ENCODE data around the gene SIX5. TPM values are rescaled to one million over a fixed set of nuclear protein-coding genes. Genes with fewer than 3 reads are reported as not detected.

The SIX5 gene
- total and polyA plus RNA-seq, 9 of the 15 experiments (the other 6 are each of a cell fraction or from before 2014, with no cell fraction given) = 1.4 to 17.2 (median 7.4) TPM; not detected in 2

DNA sequence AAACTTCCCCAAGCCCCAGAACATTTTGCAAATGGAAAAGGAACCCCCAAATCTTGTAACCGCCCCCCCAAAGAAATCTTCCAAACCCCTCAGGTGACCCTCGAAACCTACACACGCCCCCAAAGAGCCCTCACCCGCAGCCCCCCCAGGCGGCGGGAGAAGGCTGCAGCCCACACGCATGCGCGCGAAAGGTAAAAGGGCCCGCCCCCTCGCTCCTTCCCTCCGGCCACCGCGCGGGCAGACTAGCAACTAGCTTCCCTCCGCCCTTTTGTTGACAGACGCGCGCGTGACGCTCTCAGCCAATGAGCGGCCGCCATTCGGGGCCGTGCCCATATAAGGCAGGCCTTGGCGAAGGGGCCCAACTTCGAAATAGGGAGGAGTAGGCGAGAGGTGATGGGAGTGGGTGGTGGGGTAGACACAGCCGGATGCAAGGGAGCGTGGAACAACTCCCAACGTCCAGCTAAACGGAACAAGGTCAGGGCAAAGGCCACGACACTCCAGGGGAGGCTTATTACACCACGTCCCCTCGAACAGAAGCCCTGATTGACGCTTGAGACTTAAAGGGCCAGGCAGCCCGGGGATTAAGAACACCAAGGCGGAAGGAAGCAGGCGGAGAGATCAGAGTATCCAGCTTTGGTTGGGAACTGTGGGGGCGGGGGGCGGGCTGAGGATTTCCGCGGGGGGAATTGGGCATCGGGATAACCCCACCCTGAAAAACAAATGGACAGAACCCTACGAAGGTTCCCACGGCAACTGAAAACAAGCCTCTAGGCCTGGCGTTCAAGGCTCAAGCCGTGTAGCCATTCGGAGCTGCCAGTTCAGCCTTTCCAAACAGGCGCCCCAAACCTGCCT, 51.7 kb downstream of the SIX5 start (continued):
- TF ChIP-seq ZNF263 (CRISPR knock-in tag; IDR thresholded peaks at IDR 0.05; ENCODE audit: borderline replicate concordance) (peak; percentile 43; the same call in 1 of the 2 replicates), GATAD2A (IDR thresholded peaks at IDR 0.05) (peak; percentile 88), RCOR1 (IDR thresholded peaks at IDR 0.05; ENCODE audit: borderline replicate concordance in 1 of 2, low read depth in 2 of 2, low read length in 2 of 2) (peak; percentile 91 to 93), RBM22 (IDR thresholded peaks at IDR 0.05; ENCODE audit: low read depth, low read length, poor library complexity, severe bottlenecking) (no peak), ZNF589 (CRISPR knock-in tag; IDR thresholded peaks at IDR 0.05; ENCODE audit: low read depth) (peak; percentile 91; the same call in 1 of the 2 replicates), NR3C1 (CRISPR knock-in tag; IDR thresholded peaks at IDR 0.05) (no peak), PHF8 (IDR thresholded peaks at IDR 0.05; ENCODE audit: borderline replicate concordance, low read length) (peak; percentile 43; the same call in 1 of the 2 replicates), ZNF24 (IDR thresholded peaks at IDR 0.05) (no peak), POLR2AphosphoS5 (IDR thresholded peaks at IDR 0.05; ENCODE audit: control insufficient read depth, insufficient read depth, low read depth, low read length) (peak; percentile 59; the same call in 1 of the 2 replicates), CEBPB (tag; IDR thresholded peaks at IDR 0.05) (no peak; the same call in 1 of the 2 replicates), FOXA1 (IDR thresholded peaks at IDR 0.05; ENCODE audit: borderline replicate concordance) (no peak), LCOR (CRISPR knock-in tag; IDR thresholded peaks at IDR 0.05) (peak; percentile 79), ESRRA (IDR thresholded peaks at IDR 0.05; ENCODE audit: borderline replicate concordance, low read depth) (peak; percentile 94), NR2C2 (CRISPR knock-in tag; IDR thresholded peaks at IDR 0.05) (peak; percentile 92), NR2C2 (tag; IDR thresholded peaks at IDR 0.05) (peak; percentile 97), CBFA2T2 (conservative IDR thresholded peaks at IDR 0.05) (peak; percentile 35; the same call in 1 of the 2 replicates)
- TF ChIP-seq, protein P1, sequence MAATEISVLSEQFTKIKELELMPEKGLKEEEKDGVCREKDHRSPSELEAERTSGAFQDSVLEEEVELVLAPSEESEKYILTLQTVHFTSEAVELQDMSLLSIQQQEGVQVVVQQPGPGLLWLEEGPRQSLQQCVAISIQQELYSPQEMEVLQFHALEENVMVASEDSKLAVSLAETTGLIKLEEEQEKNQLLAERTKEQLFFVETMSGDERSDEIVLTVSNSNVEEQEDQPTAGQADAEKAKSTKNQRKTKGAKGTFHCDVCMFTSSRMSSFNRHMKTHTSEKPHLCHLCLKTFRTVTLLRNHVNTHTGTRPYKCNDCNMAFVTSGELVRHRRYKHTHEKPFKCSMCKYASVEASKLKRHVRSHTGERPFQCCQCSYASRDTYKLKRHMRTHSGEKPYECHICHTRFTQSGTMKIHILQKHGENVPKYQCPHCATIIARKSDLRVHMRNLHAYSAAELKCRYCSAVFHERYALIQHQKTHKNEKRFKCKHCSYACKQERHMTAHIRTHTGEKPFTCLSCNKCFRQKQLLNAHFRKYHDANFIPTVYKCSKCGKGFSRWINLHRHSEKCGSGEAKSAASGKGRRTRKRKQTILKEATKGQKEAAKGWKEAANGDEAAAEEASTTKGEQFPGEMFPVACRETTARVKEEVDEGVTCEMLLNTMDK (IDR thresholded peaks at IDR 0.05; ENCODE audit: borderline replicate concordance, insufficient read depth, low read depth, low read length, poor library complexity, severe bottlenecking) = peak; percentile 53
- TF ChIP-seq, protein P2, sequence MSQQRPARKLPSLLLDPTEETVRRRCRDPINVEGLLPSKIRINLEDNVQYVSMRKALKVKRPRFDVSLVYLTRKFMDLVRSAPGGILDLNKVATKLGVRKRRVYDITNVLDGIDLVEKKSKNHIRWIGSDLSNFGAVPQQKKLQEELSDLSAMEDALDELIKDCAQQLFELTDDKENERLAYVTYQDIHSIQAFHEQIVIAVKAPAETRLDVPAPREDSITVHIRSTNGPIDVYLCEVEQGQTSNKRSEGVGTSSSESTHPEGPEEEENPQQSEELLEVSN (IDR thresholded peaks at IDR 0.05; ENCODE audit: borderline replicate concordance in 1 of 2, extremely low read depth in 1 of 2, insufficient read depth in 1 of 2, insufficient read length in 1 of 2, low read depth in 1 of 2, low read length in 1 of 2, poor library complexity in 1 of 2, severe bottlenecking in 1 of 2) = peak; percentile 58 to 75
- TF ChIP-seq, protein P3, sequence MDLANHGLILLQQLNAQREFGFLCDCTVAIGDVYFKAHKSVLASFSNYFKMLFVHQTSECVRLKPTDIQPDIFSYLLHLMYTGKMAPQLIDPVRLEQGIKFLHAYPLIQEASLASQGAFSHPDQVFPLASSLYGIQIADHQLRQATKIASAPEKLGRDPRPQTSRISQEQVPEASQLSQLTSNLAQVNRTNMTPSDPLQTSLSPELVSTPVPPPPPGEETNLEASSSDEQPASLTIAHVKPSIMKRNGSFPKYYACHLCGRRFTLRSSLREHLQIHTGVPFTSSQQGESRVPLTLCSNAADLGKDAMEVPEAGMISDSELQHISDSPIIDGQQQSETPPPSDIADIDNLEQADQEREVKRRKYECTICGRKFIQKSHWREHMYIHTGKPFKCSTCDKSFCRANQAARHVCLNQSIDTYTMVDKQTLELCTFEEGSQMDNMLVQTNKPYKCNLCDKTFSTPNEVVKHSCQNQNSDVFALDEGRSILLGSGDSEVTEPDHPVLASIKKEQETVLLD (IDR thresholded peaks at IDR 0.05) = peak; percentile 96
